Endodermal cell (in vitro differentiated cells): ENCODE data around the gene GSX2. TPM values are rescaled to one million over a fixed set of nuclear protein-coding genes. Genes with fewer than 3 reads are reported as not detected.

Experiments used
- DNase-seq: peaks from one replicate; pipeline ENCODE4 v3.0.0-alpha.2; 2017
- H3K27ac ChIP-seq: 2 replicates; pipeline ENCODE4 v1.5.1; 2013; ENCODE audit warnings: mild to moderate bottlenecking, low read depth, low read length, moderate library complexity
- H3K27me3 ChIP-seq: 2 replicates; pipeline ENCODE4 v1.6.1; 2013; ENCODE audit warnings: mild to moderate bottlenecking, low read length, moderate library complexity; ENCODE audit not compliant: insufficient read depth, control insufficient read depth, poor library complexity, severe bottlenecking
- H3K36me3 ChIP-seq: 2 replicates; pipeline ENCODE4 v1.7.0; 2013; ENCODE audit warnings: mild to moderate bottlenecking, low read length, moderate library complexity; ENCODE audit not compliant: control insufficient read depth, insufficient read depth
- H3K4me1 ChIP-seq: one replicate; pipeline ENCODE4 v1.7.0; 2013; ENCODE audit warnings: low read length; ENCODE audit not compliant: control insufficient read depth, insufficient read depth
- H3K4me3 ChIP-seq: 2 replicates; pipeline ENCODE4 v1.5.1; 2013; ENCODE audit warnings: mild to moderate bottlenecking, low read length, moderate library complexity
- H3K9ac ChIP-seq: 2 replicates; pipeline ENCODE4 v1.6.1; 2013; ENCODE audit warnings: mild to moderate bottlenecking, low read length, moderate library complexity; ENCODE audit not compliant: poor library complexity, severe bottlenecking; ENCODE audit errors: extremely low read depth
- H3K9me3 ChIP-seq: 2 replicates; pipeline ENCODE4 v1.6.1; 2013; ENCODE audit warnings: mild to moderate bottlenecking, low read length, moderate library complexity; ENCODE audit not compliant: control insufficient read depth
- H3K27ac Mint-ChIP-seq: 2 replicates; pipeline ENCODE4 v1.8.0; 2020; ENCODE audit warnings: mixed read lengths
- H3K27me3 Mint-ChIP-seq: 2 replicates; pipeline ENCODE4 v1.8.0; 2021; ENCODE audit warnings: mild to moderate bottlenecking, mixed read lengths; ENCODE audit not compliant: insufficient read depth
- H3K36me3 Mint-ChIP-seq: 2 replicates; pipeline ENCODE4 v1.8.0; 2020; ENCODE audit warnings: low read depth, mixed read lengths
- H3K4me1 Mint-ChIP-seq: 2 replicates; pipeline ENCODE4 v1.8.0; 2020; ENCODE audit warnings: mixed read lengths
- H3K4me3 Mint-ChIP-seq: 2 replicates; pipeline ENCODE4 v1.8.0; 2020; ENCODE audit warnings: mild to moderate bottlenecking, moderate library complexity, mixed read lengths
- H3K9me3 Mint-ChIP-seq: 2 replicates; pipeline ENCODE4 v1.8.0; 2020; ENCODE audit warnings: mild to moderate bottlenecking, mixed read lengths
- CTCF ChIP-seq: fragments of 200-600 bp; sonication (generic); conservative IDR thresholded peaks from 2 replicates; pipeline ENCODE4 v1.5.0; 2021; ENCODE audit warnings: antibody characterized with exemption, mild to moderate bottlenecking
- WGBS, 2 experiments: methylation state at CpG; one replicate each; pipeline versions ENCODE4 v1.1.5 to v1.1.7; 2013; ENCODE audit warnings: missing lambda C conversion rate in 2 of 2, mixed read lengths in 1 of 2; ENCODE audit not compliant: insufficient coverage in 1 of 2, insufficient read length in 1 of 2; 5-methylcytosine and 5-hydroxymethylcytosine counted together
- total RNA-seq, 2 donors: library from RNA; stranded (reverse); fragmentation: NEBNext Ultra II Directional in 1 of 2; extraction: Animal tissue kit (Norgen Biotek cat#: 25700) in 1 of 2; gene quantifications; 2 replicates in 1 of 2; 3 replicates in 1 of 2; pipeline ENCODE4 v1.2.1, GENCODE V29; 2021

Gene GSX2
- total RNA-seq, 2 donors from 2014 or later: not detected

- no peaks in the 10 kb centered on the region for H3K9me3 Mint-ChIP-seq
- no peaks in the 10 kb centered on the region for H3K36me3 ChIP-seq
- H3K36me3 Mint-ChIP-seq: no peaks in the 10 kb centered on the region
- no peak overlapping the region for H3K27ac ChIP-seq
- WGBS, 2 experiments: 82 to 84% methylated on average over 6 of the region's 6 CpGs
- H3K27me3 Mint-ChIP-seq: peaks cover 100% of the 10 kb centered on the region
- no peak for DNase-seq
- no peaks in the 10 kb centered on the region for H3K9me3 ChIP-seq
- H3K4me3 Mint-ChIP-seq: no peak overlapping the region
- H3K9ac ChIP-seq: no peak overlapping the region
- peaks cover 20% of the 10 kb centered on the region for H3K4me1 ChIP-seq
- no peak overlapping the region for H3K4me3 ChIP-seq
- H3K4me1 Mint-ChIP-seq: peaks cover 50% of the 10 kb centered on the region
- TF ChIP-seq CTCF: no peak
- H3K27me3 ChIP-seq: peaks cover 100% of the 10 kb centered on the region
- no peak overlapping the region for H3K27ac Mint-ChIP-seq
Measured at GRCh38 chr4:54097152-54097551, 2.8 kb upstream of the GSX2 start.

GRCh38 chr4:54098375-54098774 is 1.6 kb upstream of the GSX2 start:
- Mint-ChIP-seq H3K4me3 (no peak overlapping the region), H3K27ac (no peak overlapping the region), H3K36me3 (no peaks in the 10 kb centered on the region), H3K27me3 (peaks cover 100% of the 10 kb centered on the region), H3K9me3 (no peaks in the 10 kb centered on the region), H3K4me1 (peaks cover 49% of the 10 kb centered on the region)
- 61 to 65% methylated on average over 3 to 5 of the region's 5 CpGs for WGBS, 2 experiments
- Histone ChIP-seq H3K36me3 (no peaks in the 10 kb centered on the region), H3K27ac (no peak overlapping the region), H3K4me1 (peaks cover 17% of the 10 kb centered on the region), H3K27me3 (peaks cover 100% of the 10 kb centered on the region), H3K9ac (no peak overlapping the region), H3K4me3 (no peak overlapping the region), H3K9me3 (no peaks in the 10 kb centered on the region)
- no peak for TF ChIP-seq CTCF
- no peak for DNase-seq

DNA sequence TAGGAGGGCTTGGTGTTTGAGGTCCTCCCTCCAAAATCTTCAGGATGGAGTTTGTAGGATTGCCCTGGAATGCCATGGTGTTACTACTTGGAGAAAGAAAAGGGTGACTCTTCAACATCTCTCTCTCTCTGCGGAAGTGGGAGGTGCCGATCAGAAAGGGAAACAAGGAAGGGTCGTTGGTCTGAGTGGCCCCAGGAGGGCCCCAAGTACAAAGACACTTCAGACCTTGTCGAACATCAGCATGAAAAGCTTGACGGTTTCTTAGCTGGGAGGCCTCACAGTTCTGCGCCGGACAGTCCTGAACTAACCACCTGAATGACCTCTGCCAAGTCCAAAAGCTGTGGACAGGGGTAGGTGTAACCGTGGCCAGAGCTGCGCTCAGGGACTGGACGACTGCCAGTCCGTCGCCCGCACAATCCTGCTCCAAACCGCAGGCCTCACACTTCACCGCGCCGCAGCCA is 646 bp upstream of the GSX2 start:
- no peaks in the 10 kb centered on the region for H3K36me3 ChIP-seq
- DNase-seq: peak; percentile 72
- H3K9ac ChIP-seq: no peak overlapping the region
- 0 to 4% methylated on average over 4 to 17 of the region's 17 CpGs for WGBS, 2 experiments
- no peak overlapping the region for H3K27ac ChIP-seq
- no peaks in the 10 kb centered on the region for H3K36me3 Mint-ChIP-seq
- peaks cover 100% of the 10 kb centered on the region for H3K27me3 ChIP-seq
- H3K27ac Mint-ChIP-seq: no peak overlapping the region
- H3K4me1 ChIP-seq: peaks cover 17% of the 10 kb centered on the region
- no peaks in the 10 kb centered on the region for H3K9me3 ChIP-seq
- no peaks in the 10 kb centered on the region for H3K9me3 Mint-ChIP-seq
- H3K4me1 Mint-ChIP-seq: peaks cover 43% of the 10 kb centered on the region
- peak overlapping the region; percentile 44 for H3K4me3 ChIP-seq
- peaks cover 100% of the 10 kb centered on the region for H3K27me3 Mint-ChIP-seq
- TF ChIP-seq CTCF: no peak
- peak overlapping the region; percentile 43 for H3K4me3 Mint-ChIP-seq
